K562 (cell line): ENCODE measurements around the gene LRMDA. TPM values are rescaled to one million over a fixed set of nuclear protein-coding genes. Genes with fewer than 3 reads are reported as not detected.

Experiments
- ATAC-seq: fragments of 200-7000 bp; cut with Tn5 transposase; 3 replicates; pipeline ENCODE4 v1.9.1; 2020; ENCODE audit warnings: moderate library complexity
- BruUV-seq: library from RNA; stranded (reverse); fragments of 400-500 nt; replicated peaks from 2 replicates; lab custom pipeline; 2021; lab: Mats Ljungman, UMichigan
- CTCF ChIA-PET: fragments of 300-600 bp; formaldehyde crosslinking; extraction: SDS; loops from one replicate; lab custom pipeline; 2021; ENCODE audit warnings: low intra/inter-chr PET ratio; lab: Yijun Ruan, JAX
- POLR2A ChIA-PET: fragments of 300-600, 350-650 bp; sonication (Branson Sonifier 250); formaldehyde crosslinking; extraction: SDS; loops from one replicate; lab custom pipeline; 2021; ENCODE audit warnings: antibody characterized with exemption, inconsistent platforms; lab: Yijun Ruan, JAX
- DNase-seq, 4 experiments: peaks; one replicate each; pipeline versions ENCODE4 v3.0.0 to v3.0.0-alpha.2; 2011 to 2018; ENCODE audit warnings: low spot score in 3 of 4, mixed read lengths in 3 of 4; ENCODE audit errors: extremely low read depth in 1 of 4
- FAIRE-seq: peaks from 2 replicates; lab custom pipeline; 2011; peaks lifted over from hg19 to GRCh38; lab: Jason Lieb, UNC
- H2AFZ ChIP-seq: 2 replicates; pipeline ENCODE4 v1.6.0; 2011; ENCODE audit warnings: low read depth, low read length, control low read depth, inconsistent platforms
- H3K27ac ChIP-seq: fragments of 200-600 bp; 3 replicates; pipeline ENCODE4 v1.8.0; 2011; ENCODE audit warnings: low read depth, mild to moderate bottlenecking, control low read depth, inconsistent platforms, low read length, moderate library complexity, mixed read lengths; ENCODE audit errors: extremely low read depth
- H3K27me3 ChIP-seq, 2 experiments: fragments of 300-600 bp in 1 of 2; 2 replicates in 1 of 2; 3 replicates in 1 of 2; pipeline versions ENCODE4 v1.6.0 to v1.8.0; 2011; ENCODE audit warnings: inconsistent platforms in 2 of 2, low read length in 2 of 2, mild to moderate bottlenecking in 1 of 2, mixed read lengths in 1 of 2, moderate library complexity in 1 of 2; ENCODE audit not compliant: control insufficient read depth in 2 of 2, insufficient read depth in 2 of 2
- H3K36me3 ChIP-seq: fragments of 300-600 bp; 3 replicates; pipeline ENCODE4 v1.8.0; 2011; ENCODE audit warnings: mild to moderate bottlenecking, low read length, inconsistent platforms; ENCODE audit not compliant: control insufficient read depth, insufficient read depth
- H3K4me1 ChIP-seq, 2 experiments: fragments of 200-600 bp in 1 of 2; replicated peaks in 1 of 2; 2 replicates in 1 of 2; 3 replicates in 1 of 2; pipeline versions ENCODE4 v1.5.1 to v1.8.0; 2011; ENCODE audit warnings: inconsistent platforms in 2 of 2, low read length in 2 of 2, mild to moderate bottlenecking in 1 of 2, mixed read lengths in 1 of 2, moderate library complexity in 1 of 2; ENCODE audit not compliant: control insufficient read depth in 2 of 2, insufficient read depth in 2 of 2
- H3K4me2 ChIP-seq: 2 replicates; pipeline ENCODE4 v1.6.1; 2011; ENCODE audit warnings: low read length, control low read depth, inconsistent platforms, mixed read lengths; ENCODE audit not compliant: insufficient read depth
- H3K4me3 ChIP-seq: fragments of 200-600 bp; sonication (generic), shearing (Covaris generic); 2 replicates; pipeline ENCODE4 v1.5.1; 2016; ENCODE audit warnings: control low read depth, inconsistent platforms
- H3K79me2 ChIP-seq: fragments of 200-600 bp; 3 replicates; pipeline ENCODE4 v1.8.0; 2011; ENCODE audit warnings: low read length, inconsistent platforms; ENCODE audit not compliant: control insufficient read depth, insufficient read depth
- H3K9ac ChIP-seq, 2 experiments: 2 replicates each; pipeline versions ENCODE4 v1.6.0 to v1.6.1; 2011; ENCODE audit warnings: low read depth in 2 of 2, low read length in 2 of 2, control low read depth in 1 of 2, inconsistent platforms in 1 of 2, mild to moderate bottlenecking in 1 of 2, mixed read lengths in 1 of 2; ENCODE audit not compliant: insufficient read depth in 1 of 2
- H3K9me1 ChIP-seq: one replicate; pipeline ENCODE4 v1.6.0; 2011; ENCODE audit warnings: inconsistent platforms, mild to moderate bottlenecking, low read length, moderate library complexity; ENCODE audit not compliant: control insufficient read depth, insufficient read depth
- H3K9me3 ChIP-seq: replicated peaks from 2 replicates; pipeline ENCODE4 v1.5.1; 2011; ENCODE audit warnings: low read depth, low read length, inconsistent platforms; ENCODE audit not compliant: control insufficient read depth, insufficient read depth
- H4K20me1 ChIP-seq: replicated peaks from 2 replicates; pipeline ENCODE4 v1.6.1; 2011; ENCODE audit warnings: low read length, inconsistent platforms, mixed read lengths; ENCODE audit not compliant: control insufficient read depth, insufficient read depth
- CXXC5 ChIP-seq: fragments of 250-450 bp; sonication (Bioruptor Pico); IDR thresholded peaks from 2 replicates; pipeline ENCODE4 v1.8.0; 2022; ENCODE audit warnings: inconsistent platforms, mild to moderate bottlenecking, moderate library complexity
- DIDO1 ChIP-seq: fragments of 450-650 bp; IDR thresholded peaks from 2 replicates; pipeline ENCODE4 v1.6.1; 2016; ENCODE audit warnings: low read depth, missing biosample characterization, missing genetic modification characterization
- ELF4 ChIP-seq: fragments of 450-650 bp; formaldehyde crosslinking; IDR thresholded peaks from 2 replicates; pipeline ENCODE4 v1.4.0; 2022; ENCODE audit warnings: missing genetic modification characterization
- MAFF ChIP-seq: IDR thresholded peaks from 2 replicates; pipeline ENCODE4 v1.6.1; 2012; ENCODE audit warnings: low read length, improper control_type of control experiment
- MCM5 ChIP-seq: fragments of 450-650 bp; IDR thresholded peaks from 2 replicates; pipeline ENCODE4 v1.6.1; 2016; ENCODE audit warnings: low read depth
- NFYB ChIP-seq: IDR thresholded peaks from 2 replicates; pipeline ENCODE4 v1.6.1; 2011; ENCODE audit warnings: mild to moderate bottlenecking, moderate library complexity; ENCODE audit not compliant: insufficient read length; ENCODE audit errors: extremely low read depth
- PPARD ChIP-seq: fragments of 250-450 bp; sonication (Bioruptor Pico); IDR thresholded peaks from 2 replicates; pipeline ENCODE4 v1.8.0; 2022; ENCODE audit warnings: inconsistent platforms, mild to moderate bottlenecking, moderate library complexity
- STAT5A ChIP-seq: IDR thresholded peaks from 2 replicates; pipeline ENCODE4 v1.6.1; 2012; ENCODE audit warnings: low read length, inconsistent platforms, borderline replicate concordance
- ZNF143 ChIP-seq: sonication (generic); formaldehyde crosslinking; IDR thresholded peaks from 2 replicates; pipeline ENCODE4 v1.9.0; 2022; ENCODE audit warnings: mild to moderate bottlenecking, missing genetic modification reagents
- ZNF436 ChIP-seq: fragments of 250-450, 450-650 bp; sonication (Bioruptor Pico); formaldehyde crosslinking; IDR thresholded peaks from 2 replicates; pipeline ENCODE4 v1.7.0; 2020; ENCODE audit warnings: mild to moderate bottlenecking
- WGBS: fragments of 100-300 bp; shearing (Covaris generic); methylation state at CpG from one replicate; pipeline ENCODE4 v1.1.6; 2016; ENCODE audit warnings: low coverage, mixed read lengths; ENCODE audit not compliant: insufficient coverage; ENCODE audit errors: missing lambda C conversion rate; 5-methylcytosine and 5-hydroxymethylcytosine counted together
- in situ Hi-C: fragments of 300-500 bp; cut with MboI; formaldehyde crosslinking; loops from 4 replicates; pipeline ENCODE4 v1.15.0; 2018; ENCODE audit warnings: inconsistent platforms, mixed read lengths
- intact Hi-C: fragments of 100-400 bp; cut with micrococcal nuclease; formaldehyde crosslinking; loops from 2 replicates; pipeline ENCODE4 v1.14.2; 2022
- polyA plus RNA-seq, 8 experiments: library from polyadenylated mRNA; depleted of rRNA in 4 of 8; stranded (reverse) in 5 of 8; unstranded in 3 of 8; fragments of >200 nt; fragmentation: Nextera tagmentation in 2 of 8; fragmentation: Illumina TruSeq in 1 of 8; extraction: Ambion mirVana in 2 of 8; extraction: Trizol in 1 of 8; gene quantifications; 2 replicates each; pipeline versions ENCODE4 v1.2.1 to v1.2.3, GENCODE V29; 2011 to 2014; ENCODE audit warnings: inconsistent platforms in 1 of 8, missing spikeins in 1 of 8
- total RNA-seq, 7 experiments: library from RNA; depleted of rRNA in 6 of 7; stranded (reverse); fragments of >200 nt in 6 of 7; fragmentation: Illumina TruSeq in 2 of 7; extraction: Trizol in 2 of 7; gene quantifications; 2 replicates each; pipeline versions ENCODE4 v1.2.1 to v1.2.3, GENCODE V29; 2011 to 2021; ENCODE audit warnings: low replicate concordance in 1 of 7
- TF ChIP-seq, protein P1 (sequence below): fragments of 450-650 bp; IDR thresholded peaks from 2 replicates; pipeline ENCODE4 v1.6.1; 2016; ENCODE audit warnings: borderline replicate concordance
- TF ChIP-seq, protein P2 (sequence below): sonication (generic); formaldehyde crosslinking; IDR thresholded peaks from 2 replicates; pipeline ENCODE4 v1.4.0; 2020; ENCODE audit warnings: mild to moderate bottlenecking, missing genetic modification reagents
- TF ChIP-seq, protein P3 (sequence below), 2 experiments: fragments of 450-650 bp in 1 of 2; sonication (generic) in 1 of 2; formaldehyde crosslinking; conservative IDR thresholded peaks; 2 replicates each; pipeline versions ENCODE4 v1.4.0 to v1.8.1; 2020 to 2022; ENCODE audit warnings: mild to moderate bottlenecking in 1 of 2, missing genetic modification reagents in 1 of 2
- TF ChIP-seq, protein P4 (sequence below): fragments of 450-650 bp; IDR thresholded peaks from 2 replicates; pipeline ENCODE4 v1.6.1; 2017; ENCODE audit warnings: antibody characterized with exemption

LRMDA gene
- total and polyA plus RNA-seq, 9 of the 15 experiments (the other 6 are each of a cell fraction or from before 2014, with no cell fraction given), result 0.25 TPM; not detected in 8

DNA sequence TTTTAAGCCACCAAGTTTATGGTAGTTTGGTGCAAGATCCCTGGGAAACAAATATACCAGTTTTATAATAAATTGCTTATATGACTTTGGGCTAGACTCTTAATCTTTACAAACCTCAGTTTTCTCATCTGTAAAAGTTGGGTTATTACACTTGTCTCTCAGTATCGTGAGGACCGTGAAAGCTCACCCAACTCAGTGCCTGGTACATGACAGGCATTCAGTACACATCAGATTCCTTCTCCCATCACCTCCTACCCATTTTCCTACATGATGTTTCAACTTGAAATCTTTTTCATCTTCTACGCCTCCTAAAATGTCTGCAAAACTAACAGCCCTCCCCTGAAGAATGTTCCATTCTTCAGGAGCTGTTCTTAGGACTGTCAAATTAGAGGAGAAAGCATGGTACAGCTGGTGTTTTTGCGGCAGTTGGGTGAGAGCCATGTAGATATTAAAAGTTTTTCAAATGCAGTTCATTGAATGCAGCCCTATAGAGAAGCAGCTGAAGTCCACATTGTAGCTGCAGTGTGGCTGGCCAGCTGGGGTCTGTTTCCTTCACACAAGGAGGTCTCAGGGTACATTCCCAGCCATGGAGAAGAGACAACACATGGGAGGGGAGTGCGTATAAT lies 812.8 kb downstream of the LRMDA start (continued):
- TF ChIP-seq, protein P1, sequence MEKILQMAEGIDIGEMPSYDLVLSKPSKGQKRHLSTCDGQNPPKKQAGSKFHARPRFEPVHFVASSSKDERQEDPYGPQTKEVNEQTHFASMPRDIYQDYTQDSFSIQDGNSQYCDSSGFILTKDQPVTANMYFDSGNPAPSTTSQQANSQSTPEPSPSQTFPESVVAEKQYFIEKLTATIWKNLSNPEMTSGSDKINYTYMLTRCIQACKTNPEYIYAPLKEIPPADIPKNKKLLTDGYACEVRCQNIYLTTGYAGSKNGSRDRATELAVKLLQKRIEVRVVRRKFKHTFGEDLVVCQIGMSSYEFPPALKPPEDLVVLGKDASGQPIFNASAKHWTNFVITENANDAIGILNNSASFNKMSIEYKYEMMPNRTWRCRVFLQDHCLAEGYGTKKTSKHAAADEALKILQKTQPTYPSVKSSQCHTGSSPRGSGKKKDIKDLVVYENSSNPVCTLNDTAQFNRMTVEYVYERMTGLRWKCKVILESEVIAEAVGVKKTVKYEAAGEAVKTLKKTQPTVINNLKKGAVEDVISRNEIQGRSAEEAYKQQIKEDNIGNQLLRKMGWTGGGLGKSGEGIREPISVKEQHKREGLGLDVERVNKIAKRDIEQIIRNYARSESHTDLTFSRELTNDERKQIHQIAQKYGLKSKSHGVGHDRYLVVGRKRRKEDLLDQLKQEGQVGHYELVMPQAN, result no peak

DNA sequence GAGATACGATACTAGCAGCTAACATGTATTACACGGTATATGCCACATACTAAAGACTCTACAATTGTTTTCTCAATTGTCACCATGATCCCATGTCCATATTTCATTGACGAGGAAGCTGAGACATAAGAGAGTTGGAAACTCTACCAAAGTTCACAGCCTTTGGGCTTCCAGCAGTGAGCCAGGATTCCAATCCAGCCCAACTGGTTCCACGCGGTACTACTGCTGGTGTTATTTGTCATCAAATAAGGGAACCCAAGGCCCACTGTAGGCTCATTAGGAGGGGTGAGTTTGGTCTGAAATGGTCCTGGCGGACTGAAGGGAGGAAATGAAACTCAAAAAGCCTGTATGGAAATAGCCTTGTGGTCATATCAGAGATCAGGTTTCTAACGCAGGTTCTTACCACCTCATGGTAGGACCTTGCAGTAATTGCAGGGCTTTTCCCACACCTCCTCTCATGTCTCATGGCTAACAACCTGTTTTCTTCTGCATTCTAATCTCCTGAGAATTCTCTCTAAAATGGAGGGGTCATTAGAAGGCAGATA lies 814.6 kb downstream of the LRMDA start:
- DNase-seq, result no peak
- Histone ChIP-seq H3K27me3 (no peaks in the 10 kb centered on the region), H3K9ac (no peak overlapping the region), H3K9me3 (no peaks in the 10 kb centered on the region; the same call in 1 of the 2 replicates), H3K9me1 (no peaks in the 10 kb centered on the region), H3K79me2 (no peaks in the 10 kb centered on the region), H3K27ac (no peak overlapping the region), H3K4me2 (no peak overlapping the region), H2AFZ (no peak overlapping the region), H3K4me1 (no peaks in the 10 kb centered on the region), H3K4me3 (no peak overlapping the region), H4K20me1 (no peaks in the 10 kb centered on the region), H3K36me3 (no peaks in the 10 kb centered on the region)
- BruUV-seq, result no TSS peak
- POLR2A ChIA-PET, result no interaction called here
- no peak for FAIRE-seq
- in situ Hi-C loops (no loop called here), intact Hi-C loops (no loop called here)
- no peak for ATAC-seq
- CTCF ChIA-PET, result no interaction called here
- 0% methylated on average over 7 of the region's 7 CpGs for WGBS
- no peak for TF ChIP-seq PPARD (CRISPR knock-in tag)
- no peak for TF ChIP-seq ELF4 (CRISPR knock-in tag)
- no peak for TF ChIP-seq ZNF143 (CRISPR knock-in tag)
- TF ChIP-seq, protein P2, sequence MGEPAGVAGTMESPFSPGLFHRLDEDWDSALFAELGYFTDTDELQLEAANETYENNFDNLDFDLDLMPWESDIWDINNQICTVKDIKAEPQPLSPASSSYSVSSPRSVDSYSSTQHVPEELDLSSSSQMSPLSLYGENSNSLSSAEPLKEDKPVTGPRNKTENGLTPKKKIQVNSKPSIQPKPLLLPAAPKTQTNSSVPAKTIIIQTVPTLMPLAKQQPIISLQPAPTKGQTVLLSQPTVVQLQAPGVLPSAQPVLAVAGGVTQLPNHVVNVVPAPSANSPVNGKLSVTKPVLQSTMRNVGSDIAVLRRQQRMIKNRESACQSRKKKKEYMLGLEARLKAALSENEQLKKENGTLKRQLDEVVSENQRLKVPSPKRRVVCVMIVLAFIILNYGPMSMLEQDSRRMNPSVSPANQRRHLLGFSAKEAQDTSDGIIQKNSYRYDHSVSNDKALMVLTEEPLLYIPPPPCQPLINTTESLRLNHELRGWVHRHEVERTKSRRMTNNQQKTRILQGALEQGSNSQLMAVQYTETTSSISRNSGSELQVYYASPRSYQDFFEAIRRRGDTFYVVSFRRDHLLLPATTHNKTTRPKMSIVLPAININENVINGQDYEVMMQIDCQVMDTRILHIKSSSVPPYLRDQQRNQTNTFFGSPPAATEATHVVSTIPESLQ (CRISPR knock-in tag), result no peak
- no peak for TF ChIP-seq DIDO1 (tag)
- TF ChIP-seq, protein P3, sequence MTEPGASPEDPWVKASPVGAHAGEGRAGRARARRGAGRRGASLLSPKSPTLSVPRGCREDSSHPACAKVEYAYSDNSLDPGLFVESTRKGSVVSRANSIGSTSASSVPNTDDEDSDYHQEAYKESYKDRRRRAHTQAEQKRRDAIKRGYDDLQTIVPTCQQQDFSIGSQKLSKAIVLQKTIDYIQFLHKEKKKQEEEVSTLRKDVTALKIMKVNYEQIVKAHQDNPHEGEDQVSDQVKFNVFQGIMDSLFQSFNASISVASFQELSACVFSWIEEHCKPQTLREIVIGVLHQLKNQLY (CRISPR knock-in tag; conservative IDR thresholded peaks at IDR 0.05), result no peak
- TF ChIP-seq STAT5A, result no peak
- TF ChIP-seq MCM5, result no peak
- no peak for TF ChIP-seq CXXC5 (CRISPR knock-in tag)
- no peak for TF ChIP-seq NFYB
- TF ChIP-seq, protein P4, sequence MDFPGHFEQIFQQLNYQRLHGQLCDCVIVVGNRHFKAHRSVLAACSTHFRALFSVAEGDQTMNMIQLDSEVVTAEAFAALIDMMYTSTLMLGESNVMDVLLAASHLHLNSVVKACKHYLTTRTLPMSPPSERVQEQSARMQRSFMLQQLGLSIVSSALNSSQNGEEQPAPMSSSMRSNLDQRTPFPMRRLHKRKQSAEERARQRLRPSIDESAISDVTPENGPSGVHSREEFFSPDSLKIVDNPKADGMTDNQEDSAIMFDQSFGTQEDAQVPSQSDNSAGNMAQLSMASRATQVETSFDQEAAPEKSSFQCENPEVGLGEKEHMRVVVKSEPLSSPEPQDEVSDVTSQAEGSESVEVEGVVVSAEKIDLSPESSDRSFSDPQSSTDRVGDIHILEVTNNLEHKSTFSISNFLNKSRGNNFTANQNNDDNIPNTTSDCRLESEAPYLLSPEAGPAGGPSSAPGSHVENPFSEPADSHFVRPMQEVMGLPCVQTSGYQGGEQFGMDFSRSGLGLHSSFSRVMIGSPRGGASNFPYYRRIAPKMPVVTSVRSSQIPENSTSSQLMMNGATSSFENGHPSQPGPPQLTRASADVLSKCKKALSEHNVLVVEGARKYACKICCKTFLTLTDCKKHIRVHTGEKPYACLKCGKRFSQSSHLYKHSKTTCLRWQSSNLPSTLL, result no peak
- no peak for TF ChIP-seq MAFF
- no peak for TF ChIP-seq ZNF436
